GM19193 (cell line): ENCODE results near the gene CNTNAP2.

Experiments
- POLR2A ChIP-seq: IDR thresholded peaks from 4 replicates; pipeline ENCODE4 v1.6.1; 2011; ENCODE audit not compliant: insufficient read depth, insufficient read length; ENCODE audit errors: extremely low read depth

The CNTNAP2 gene

GRCh38 chr7:148379677-148380076 lies 2263.1 kb downstream of the CNTNAP2 start:
- TF ChIP-seq POLR2A = no peak

DNA sequence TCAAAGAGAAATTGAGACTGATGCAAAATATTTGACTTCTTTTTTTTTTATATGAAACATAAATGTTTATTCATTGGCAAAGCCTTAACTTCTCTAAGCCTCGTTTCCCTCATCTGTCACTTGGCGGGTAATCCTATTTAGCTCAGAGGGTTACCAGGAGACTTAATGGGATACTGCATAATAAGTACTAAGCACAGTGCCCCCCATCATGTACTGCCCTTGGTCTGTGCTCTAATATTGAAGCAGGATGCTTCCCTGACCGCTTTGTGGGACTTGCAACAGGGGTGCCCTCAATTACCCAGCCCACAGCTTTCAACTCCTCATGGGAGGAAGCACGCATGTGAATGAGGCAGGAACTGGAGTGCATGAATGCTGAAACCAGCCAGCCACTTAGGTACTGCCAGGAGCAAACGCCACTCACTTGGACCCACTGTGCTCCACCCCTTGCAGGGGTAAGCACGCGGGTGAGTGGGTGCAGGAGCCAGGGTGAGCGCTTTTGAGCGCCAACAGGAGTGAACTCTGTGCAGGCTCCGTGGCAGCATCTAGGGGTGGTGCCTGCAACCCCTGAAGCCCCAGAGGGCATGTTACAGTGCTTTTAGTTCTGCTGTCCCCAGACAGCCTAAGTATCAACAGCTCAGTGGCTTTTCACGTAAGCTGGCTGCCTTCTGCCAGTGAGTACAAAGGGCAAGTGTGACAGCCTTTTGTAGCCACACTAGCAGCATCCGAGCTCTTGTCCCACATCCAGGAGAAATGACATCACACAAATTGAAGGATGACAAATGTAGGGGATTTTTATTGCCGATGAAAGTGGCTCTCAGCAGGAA lies 2264.2 kb downstream of the CNTNAP2 start:
- TF ChIP-seq POLR2A = no peak

DNA sequence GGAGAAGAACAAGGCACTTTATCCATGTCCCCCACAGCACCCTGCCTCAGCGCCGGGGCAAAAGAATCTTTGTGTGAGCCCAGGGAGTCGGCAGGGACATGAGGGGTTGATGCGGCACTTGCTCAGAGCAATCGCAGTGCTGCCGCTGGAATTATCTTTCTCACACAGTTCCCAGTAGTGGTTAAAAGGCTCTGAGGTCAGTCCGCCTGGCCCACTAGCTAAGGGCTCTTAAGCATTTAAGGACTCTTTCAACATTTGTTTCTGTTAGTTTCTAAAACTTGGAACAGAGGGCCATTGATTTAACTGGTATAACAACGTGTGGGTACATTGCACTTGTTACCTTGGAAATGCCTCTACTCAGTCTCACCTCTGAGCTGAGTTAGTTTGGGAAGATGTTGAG lies 2266.0 kb downstream of the CNTNAP2 start:
- TF ChIP-seq POLR2A = no peak

- no peak for TF ChIP-seq POLR2A
These were observed 2267.1 kb downstream of the CNTNAP2 start for GRCh38 chr7:148383651-148384050.

DNA sequence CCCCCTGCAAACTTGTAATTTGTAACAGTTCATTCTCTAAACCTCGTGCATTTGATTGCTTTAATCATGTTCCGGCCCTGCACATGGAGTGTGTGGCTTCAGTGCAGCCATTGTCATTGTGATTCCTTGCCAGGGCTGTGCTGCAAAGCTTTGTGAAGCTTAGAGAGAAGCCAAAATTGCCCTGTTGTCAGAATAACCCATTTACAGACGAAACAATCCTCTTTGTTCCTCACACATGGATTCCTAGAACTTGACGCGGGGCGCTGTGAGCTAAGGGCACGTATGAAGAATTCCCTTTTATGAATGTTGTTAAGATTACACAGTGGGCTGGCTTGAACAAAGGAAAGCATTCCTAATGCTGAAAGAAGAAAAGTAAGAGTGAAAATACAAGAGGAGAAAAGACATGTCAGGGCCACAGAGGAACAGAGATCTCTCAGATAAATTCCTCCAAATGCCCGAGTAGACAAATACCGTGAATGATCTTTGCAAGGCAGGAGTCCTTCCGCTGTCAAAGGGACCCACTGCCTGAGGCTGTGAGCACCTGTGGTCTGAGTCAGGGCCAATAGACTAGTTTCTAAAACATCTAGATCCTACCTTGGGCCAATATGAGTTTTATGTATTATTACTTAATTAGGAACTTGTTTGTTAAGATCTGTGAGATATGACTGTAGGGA lies 2268.5 kb downstream of the CNTNAP2 start:
- TF ChIP-seq POLR2A = no peak

GRCh38 chr7:148390381-148390780 lies 2273.8 kb downstream of the CNTNAP2 start:
- TF ChIP-seq POLR2A = no peak

DNA sequence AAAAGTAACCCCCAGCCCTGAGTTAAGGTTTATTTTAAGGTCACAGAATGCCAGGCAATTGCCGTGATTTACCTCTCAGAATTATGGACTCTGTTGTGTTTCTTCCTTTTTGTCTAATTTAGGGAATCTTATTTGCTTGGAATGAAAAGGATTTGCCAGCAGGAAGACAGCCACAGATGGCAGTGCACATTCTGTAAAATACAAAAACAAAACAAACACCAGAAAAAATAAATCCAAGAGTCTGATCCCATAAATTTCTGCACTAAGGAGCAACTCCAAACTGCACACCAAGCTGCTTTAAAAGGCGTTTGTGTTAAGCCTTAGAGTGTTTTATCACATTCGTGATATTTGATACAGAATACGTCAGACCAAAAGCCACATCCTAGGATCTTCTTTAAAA lies 2275.0 kb downstream of the CNTNAP2 start:
- TF ChIP-seq POLR2A = no peak

DNA sequence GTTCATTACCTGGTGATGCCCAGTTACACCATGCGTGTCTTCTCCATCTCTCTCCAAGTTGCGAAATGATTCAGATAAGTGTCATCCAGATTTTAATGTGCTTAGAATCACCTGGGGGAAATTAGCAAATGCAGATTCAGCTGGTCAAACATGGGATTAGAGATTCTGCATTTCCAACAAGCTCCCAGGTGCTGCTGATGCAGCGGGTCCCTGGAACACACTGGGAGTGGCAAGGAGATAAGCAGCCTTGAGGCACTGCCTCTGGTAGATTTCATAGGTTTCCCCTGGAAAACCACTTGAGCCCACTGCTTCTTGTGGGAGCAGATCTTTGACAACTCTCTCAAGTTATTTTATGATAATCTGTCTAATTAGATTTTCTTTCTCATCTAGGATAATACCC lies 2278.0 kb downstream of the CNTNAP2 start:
- TF ChIP-seq POLR2A = no peak

- TF ChIP-seq POLR2A = no peak
These were observed 2278.8 kb downstream of the CNTNAP2 start for GRCh38 chr7:148395352-148395811.

GRCh38 chr7:148395990-148396716 lies 2279.6 kb downstream of the CNTNAP2 start:
- no peak for TF ChIP-seq POLR2A

DNA sequence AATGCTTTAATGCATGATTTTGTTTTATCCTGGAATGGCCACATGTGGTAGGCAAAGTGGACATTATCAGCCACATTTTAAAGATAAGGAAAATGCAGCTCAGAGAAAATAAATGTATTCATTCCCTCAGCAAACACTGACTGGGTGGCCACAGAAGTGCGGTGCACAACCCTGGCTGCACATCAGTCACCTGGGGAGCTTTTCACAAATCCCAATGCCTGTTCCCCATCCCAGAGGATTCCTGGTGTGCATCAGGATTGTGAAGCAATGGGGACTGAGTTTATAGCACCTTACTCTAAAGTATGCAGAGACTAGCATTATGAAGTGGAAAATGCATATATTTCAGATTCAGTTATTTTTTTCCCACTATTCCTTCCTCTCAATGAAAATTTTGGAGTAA lies 2280.5 kb downstream of the CNTNAP2 start:
- no peak for TF ChIP-seq POLR2A

GRCh38 chr7:148397551-148397950 lies 2280.9 kb downstream of the CNTNAP2 start:
- no peak for TF ChIP-seq POLR2A

DNA sequence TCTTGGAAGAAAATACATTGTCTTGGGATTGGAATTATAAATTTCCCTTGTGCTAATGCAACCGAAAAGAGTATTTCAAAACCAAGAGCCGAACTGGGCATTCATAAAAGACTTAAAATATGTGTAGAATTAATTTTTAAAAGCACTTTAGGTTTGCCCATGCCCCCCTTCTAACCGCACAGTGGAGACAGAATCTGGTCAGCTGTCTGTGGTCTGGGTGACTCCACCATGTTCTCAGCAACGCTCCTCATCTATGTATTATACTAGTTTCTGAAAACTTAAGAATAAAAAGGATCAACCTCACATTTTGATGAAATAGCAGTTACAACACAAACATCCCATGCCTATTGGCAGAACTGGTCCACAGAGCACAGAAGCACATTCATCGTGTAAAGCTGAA lies 2281.4 kb downstream of the CNTNAP2 start:
- no peak for TF ChIP-seq POLR2A

DNA sequence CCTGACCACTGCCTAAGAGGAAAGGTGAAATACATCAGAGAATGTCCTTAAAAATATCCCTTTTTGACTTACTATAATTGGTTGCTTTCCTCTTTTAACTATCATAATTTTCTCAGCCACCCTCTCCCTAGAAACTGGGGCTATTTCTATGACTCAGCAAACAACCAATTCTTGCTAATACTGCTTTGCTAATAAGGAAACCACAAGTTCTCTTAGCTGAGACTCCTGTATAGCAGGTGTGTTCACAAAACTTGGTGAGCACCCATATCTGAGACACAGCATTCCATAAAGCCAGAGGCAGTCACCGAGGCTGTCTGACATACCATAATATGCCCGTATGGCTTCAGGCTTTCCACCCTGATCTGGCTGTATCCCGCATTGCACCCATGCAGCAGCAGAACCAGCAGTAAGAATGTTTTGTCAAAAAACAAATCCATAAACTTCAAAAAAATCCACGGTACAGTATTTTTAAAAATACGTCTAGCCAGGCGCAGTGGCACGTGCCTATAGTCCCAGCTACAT lies 2282.3 kb downstream of the CNTNAP2 start:
- no peak for TF ChIP-seq POLR2A

- TF ChIP-seq POLR2A = no peak
These were observed 2283.5 kb downstream of the CNTNAP2 start for GRCh38 chr7:148400101-148400500.

DNA sequence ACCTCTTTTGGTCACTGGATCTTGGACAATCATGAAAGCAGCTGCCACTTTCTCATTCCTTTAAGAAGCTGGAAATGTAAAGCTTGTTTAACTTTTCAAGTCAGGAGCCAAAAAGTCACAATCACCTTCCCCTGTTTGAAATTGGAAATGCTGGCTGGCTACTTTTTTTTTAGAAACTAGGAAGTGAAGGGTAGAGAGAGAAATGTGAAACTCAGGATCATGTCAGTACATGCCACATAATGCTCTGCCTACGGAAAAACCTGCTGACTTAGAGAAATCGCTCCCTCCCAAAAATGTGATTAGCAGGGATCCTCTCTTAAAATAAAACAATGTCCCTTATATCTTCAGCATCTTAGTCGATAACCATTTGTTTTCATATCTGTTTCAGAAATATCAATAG lies 2285.6 kb downstream of the CNTNAP2 start:
- no peak for TF ChIP-seq POLR2A

DNA sequence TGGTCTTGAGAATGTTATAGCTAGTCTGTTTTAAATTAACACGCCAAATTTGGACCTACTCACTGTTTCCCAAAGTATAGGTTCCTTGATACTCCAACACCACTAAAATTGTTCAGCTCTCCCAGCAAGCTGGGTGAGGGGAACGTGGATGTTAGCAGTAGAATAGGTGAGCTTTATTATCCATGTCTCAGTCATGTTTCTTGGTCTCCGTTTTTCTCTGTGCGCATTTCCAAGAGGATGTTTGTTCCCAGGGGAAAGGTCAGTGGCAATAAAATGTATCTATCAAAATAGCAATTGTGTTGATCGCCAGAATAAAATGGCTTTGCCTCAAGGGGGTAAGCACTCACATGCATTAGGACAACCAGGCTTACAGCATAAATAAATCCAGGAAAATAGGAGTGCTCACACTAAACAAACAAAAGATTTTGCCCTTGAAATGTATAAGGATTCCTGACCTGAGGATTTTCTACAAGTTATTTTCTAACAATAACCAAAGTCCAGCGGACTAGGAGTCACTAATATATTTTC lies 2286.9 kb downstream of the CNTNAP2 start:
- no peak for TF ChIP-seq POLR2A
